ENCODE results near the gene TNRC18.

TNRC18 gene

DNA sequence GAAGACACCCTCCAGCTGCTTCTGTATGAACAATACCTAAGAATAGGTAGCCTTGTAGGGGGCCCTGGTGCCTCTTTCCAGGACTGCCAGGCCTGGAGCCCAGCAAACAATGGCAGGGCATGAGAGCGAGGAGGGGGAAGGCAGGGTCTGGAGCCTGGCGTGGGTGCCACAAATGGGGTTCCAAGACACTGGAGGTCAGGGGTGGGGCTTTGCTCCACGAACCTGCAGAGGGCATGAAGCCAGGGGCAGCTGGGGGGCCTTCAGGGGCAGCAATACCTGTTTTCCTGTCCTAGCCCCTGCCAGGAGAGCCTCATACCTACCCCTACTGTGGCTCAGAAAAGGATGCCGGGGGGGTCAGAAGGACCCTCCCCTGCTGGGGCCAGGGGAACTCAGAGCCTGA lies 79.3 kb downstream of the TNRC18 start:
- TF ChIP-seq, protein P1, sequence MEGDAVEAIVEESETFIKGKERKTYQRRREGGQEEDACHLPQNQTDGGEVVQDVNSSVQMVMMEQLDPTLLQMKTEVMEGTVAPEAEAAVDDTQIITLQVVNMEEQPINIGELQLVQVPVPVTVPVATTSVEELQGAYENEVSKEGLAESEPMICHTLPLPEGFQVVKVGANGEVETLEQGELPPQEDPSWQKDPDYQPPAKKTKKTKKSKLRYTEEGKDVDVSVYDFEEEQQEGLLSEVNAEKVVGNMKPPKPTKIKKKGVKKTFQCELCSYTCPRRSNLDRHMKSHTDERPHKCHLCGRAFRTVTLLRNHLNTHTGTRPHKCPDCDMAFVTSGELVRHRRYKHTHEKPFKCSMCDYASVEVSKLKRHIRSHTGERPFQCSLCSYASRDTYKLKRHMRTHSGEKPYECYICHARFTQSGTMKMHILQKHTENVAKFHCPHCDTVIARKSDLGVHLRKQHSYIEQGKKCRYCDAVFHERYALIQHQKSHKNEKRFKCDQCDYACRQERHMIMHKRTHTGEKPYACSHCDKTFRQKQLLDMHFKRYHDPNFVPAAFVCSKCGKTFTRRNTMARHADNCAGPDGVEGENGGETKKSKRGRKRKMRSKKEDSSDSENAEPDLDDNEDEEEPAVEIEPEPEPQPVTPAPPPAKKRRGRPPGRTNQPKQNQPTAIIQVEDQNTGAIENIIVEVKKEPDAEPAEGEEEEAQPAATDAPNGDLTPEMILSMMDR (IDR thresholded peaks at IDR 0.05; ENCODE audit: borderline replicate concordance, control extremely low read depth, extremely low read depth, insufficient read depth, missing control alignments) = no peak
- in situ Hi-C loops (cut with MboI; ENCODE audit: low sequenced_read_pairs, unreplicated experiment) = no loop called here
- DNase-seq (ENCODE audit: low spot score) = no peak

DNA sequence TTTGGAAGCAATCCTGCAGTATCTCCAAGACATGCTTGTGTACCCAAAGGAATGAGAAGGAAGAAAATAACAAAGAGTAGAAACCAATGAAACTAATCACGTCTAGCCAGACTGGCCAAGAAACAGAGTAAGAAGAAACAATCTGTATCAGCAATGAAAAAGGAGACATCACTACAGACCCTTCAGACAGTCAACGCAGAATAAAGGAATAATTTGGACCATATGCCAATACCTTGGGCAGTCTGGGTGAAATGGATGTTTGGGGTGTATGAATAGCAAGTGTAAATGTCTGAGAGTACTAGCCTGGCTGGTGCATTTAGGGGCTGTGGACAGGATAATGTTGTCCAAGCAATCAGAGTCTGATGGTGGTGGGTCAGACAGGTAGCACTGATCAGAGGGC lies 79.8 kb downstream of the TNRC18 start:
- DNase-seq (ENCODE audit: low spot score) = no peak
- in situ Hi-C loops (cut with MboI; ENCODE audit: low sequenced_read_pairs, unreplicated experiment) = no loop called here
- TF ChIP-seq, protein P1 (IDR thresholded peaks at IDR 0.05; ENCODE audit: borderline replicate concordance, control extremely low read depth, extremely low read depth, insufficient read depth, missing control alignments) = no peak

DNA sequence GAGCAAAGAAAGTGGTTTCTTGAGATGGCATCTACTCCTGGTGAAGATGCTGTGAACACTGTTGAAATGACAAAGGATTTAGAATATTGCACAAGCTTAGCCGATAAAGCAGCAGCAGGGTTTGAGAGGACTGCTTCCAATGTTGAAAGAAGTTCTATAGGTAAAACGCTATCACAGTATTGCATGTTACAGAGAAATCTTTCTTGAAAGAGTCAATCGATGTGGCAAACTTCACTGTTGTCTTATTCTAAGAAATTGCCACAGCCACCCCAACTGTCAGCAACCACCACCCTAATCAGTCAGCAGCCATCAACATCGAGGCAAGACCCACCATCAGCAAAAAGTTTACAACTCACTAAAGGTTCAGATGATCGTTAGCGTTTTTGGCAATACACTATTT lies 81.0 kb downstream of the TNRC18 start:
- in situ Hi-C loops (cut with MboI; ENCODE audit: low sequenced_read_pairs, unreplicated experiment) = no loop called here
- TF ChIP-seq, protein P1 (IDR thresholded peaks at IDR 0.05; ENCODE audit: borderline replicate concordance, control extremely low read depth, extremely low read depth, insufficient read depth, missing control alignments) = no peak
- no peak for DNase-seq (ENCODE audit: low spot score)

DNA sequence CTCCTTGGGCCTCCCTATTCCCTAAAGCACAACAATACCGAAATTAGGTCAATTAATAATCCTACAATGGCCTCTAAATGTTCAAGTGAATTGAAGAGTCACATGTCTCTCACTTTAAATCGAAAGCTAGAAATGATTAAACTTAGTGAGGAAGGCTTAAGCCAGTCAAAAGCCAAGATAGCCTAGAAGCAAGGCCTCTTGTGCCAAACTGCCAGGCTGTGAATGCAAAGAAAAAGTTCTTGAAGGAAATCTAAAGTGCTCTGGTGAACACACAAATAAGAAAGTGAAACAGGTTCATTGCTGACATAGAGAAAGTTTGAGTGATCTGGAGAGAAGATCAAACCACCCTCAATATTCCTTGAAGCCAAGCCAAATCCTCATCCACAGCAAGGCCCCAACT lies 83.7 kb downstream of the TNRC18 start:
- in situ Hi-C loops (cut with MboI; ENCODE audit: low sequenced_read_pairs, unreplicated experiment) = no loop called here
- DNase-seq (ENCODE audit: low spot score) = no peak
- TF ChIP-seq, protein P1 (IDR thresholded peaks at IDR 0.05; ENCODE audit: borderline replicate concordance, control extremely low read depth, extremely low read depth, insufficient read depth, missing control alignments) = no peak

DNA sequence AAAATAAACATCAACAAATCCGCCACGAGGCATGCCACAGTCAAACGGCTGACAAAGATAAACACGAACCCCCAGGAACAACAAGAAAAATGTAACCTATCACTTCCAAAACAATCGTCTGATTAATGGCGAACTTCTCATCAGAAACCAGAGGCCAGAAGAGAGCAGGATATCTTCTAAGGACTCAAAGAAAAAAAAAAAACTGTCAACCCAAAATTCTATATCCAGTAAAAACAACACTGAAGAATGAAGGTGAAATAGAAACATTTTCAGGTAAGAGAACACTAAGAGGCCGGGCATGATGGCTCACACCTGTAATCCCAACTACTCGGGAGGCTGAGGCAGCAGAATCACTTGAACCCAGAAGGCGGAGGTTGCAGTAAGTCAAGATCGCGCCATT lies 86.6 kb downstream of the TNRC18 start:
- in situ Hi-C loops (cut with MboI; ENCODE audit: low sequenced_read_pairs, unreplicated experiment) = no loop called here
- TF ChIP-seq, protein P1 (IDR thresholded peaks at IDR 0.05; ENCODE audit: borderline replicate concordance, control extremely low read depth, extremely low read depth, insufficient read depth, missing control alignments) = no peak
- DNase-seq (ENCODE audit: low spot score) = no peak

DNA sequence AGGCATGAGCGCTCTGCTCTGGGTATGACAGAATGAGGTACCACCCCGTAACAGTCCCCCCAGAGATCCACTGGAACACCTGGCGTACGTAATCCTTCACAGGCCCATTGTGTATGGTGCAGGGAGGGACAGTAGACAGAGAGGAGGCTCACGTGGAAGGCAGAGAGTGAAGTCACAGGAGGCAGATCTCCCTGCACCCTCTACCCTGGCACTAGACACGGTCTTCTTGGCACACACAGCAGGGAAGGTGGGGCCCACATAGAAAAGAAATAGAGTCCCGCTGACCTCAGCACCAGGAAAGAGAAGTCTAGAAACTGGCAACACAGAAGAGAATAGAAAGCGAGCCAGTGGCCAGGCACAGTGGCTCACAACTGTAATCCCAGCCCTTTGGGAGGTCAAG lies 89.0 kb downstream of the TNRC18 start:
- in situ Hi-C loops (cut with MboI; ENCODE audit: low sequenced_read_pairs, unreplicated experiment) = no loop called here
- no peak for DNase-seq (ENCODE audit: low spot score)
- TF ChIP-seq, protein P1 (IDR thresholded peaks at IDR 0.05; ENCODE audit: borderline replicate concordance, control extremely low read depth, extremely low read depth, insufficient read depth, missing control alignments) = no peak
